Body of pancreas (tissue), 4 donors: ENCODE data around the gene TRAK2.

Experiments used
- POLR2A ChIP-seq, 3 donors: fragments of 450-650 bp; IDR thresholded peaks; one replicate each; pipeline ENCODE4 v1.6.1; 2016; ENCODE audit warnings: antibody characterized with exemption in 3 of 3, mild to moderate bottlenecking in 2 of 3
- TF ChIP-seq, protein P1 (sequence below), 7 experiments: fragments of 450-650 bp in 4 of 7; fragments of 200-600 bp in 3 of 7; sonication (generic) in 3 of 7; IDR thresholded peaks; one replicate each; pipeline ENCODE4 v1.5.1; 2016 to 2019; ENCODE audit warnings: antibody characterized with exemption in 7 of 7

DNA sequence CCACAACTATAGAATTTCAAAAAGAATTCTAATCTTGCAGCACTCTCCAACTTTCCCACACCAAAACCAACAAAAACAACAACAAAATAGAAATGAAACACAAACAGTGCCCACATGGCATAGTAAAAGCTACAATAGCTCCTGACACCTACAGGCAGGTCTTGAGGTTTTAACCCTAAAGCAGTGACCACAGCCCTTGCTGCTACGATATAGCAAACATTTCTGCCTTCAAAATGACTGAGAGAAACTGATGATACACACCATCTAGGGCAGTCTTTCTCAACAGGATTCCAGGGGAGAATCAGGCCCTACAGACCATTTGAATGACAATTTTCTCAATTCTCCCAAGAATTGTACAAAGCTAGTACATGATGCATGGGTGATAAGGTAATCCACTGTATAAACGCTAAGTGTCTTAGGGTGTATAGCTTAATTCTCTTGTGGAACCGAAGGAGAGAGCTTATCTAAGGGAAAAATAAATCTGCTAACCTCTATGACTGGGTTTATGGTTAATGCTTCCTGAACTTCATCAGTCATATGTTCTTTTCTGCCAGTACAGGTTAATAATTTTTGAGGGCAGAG, 46.5 kb downstream of the TRAK2 start:
- TF ChIP-seq, protein P1, sequence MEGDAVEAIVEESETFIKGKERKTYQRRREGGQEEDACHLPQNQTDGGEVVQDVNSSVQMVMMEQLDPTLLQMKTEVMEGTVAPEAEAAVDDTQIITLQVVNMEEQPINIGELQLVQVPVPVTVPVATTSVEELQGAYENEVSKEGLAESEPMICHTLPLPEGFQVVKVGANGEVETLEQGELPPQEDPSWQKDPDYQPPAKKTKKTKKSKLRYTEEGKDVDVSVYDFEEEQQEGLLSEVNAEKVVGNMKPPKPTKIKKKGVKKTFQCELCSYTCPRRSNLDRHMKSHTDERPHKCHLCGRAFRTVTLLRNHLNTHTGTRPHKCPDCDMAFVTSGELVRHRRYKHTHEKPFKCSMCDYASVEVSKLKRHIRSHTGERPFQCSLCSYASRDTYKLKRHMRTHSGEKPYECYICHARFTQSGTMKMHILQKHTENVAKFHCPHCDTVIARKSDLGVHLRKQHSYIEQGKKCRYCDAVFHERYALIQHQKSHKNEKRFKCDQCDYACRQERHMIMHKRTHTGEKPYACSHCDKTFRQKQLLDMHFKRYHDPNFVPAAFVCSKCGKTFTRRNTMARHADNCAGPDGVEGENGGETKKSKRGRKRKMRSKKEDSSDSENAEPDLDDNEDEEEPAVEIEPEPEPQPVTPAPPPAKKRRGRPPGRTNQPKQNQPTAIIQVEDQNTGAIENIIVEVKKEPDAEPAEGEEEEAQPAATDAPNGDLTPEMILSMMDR (IDR thresholded peaks at IDR 0.05): no peak
- TF ChIP-seq POLR2A (IDR thresholded peaks at IDR 0.05): no peak
